Adrenal gland (tissue), 5 donors: ENCODE results near the gene TMLHE.

Source experiments
- POLR2A ChIP-seq, 2 donors: fragments of 450-650 bp; IDR thresholded peaks; one replicate each; pipeline ENCODE4 v1.6.1; 2017; ENCODE audit warnings: antibody characterized with exemption in 2 of 2, mild to moderate bottlenecking in 2 of 2, moderate library complexity in 1 of 2
- TF ChIP-seq, protein P1 (sequence below), 6 experiments: fragments of 450-650 bp in 4 of 6; fragments of 200-600 bp in 2 of 6; sonication (generic) in 1 of 6; IDR thresholded peaks; 1 replicate in 5 of 6; 2 replicates in 1 of 6; pipeline versions ENCODE4 v1.5.1 to v1.8.0; 2016 to 2021; ENCODE audit warnings: antibody characterized with exemption in 6 of 6, mild to moderate bottlenecking in 2 of 6, moderate library complexity in 1 of 6
- donor health status: DM: no; HTN: no; CAD: no.

DNA sequence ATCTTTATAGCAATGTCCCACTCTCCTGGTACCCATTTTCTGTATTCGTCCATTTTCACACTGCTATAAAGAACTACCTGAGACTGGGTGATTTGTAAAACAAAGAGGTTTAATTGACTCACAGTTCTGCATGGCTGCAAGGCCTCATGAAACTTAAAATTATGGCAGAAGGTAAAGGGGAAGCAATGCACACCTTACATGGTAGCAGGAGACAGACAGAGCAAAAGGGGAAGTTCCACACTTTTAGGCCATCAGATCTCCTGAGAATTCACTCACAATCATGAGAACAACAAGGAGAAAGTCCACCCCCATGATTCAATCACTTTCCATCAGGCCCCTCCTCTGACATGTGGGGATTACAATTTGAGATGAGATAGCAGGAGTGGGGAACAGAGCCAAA is 49.7 kb downstream of the TMLHE start:
- TF ChIP-seq, protein P1, sequence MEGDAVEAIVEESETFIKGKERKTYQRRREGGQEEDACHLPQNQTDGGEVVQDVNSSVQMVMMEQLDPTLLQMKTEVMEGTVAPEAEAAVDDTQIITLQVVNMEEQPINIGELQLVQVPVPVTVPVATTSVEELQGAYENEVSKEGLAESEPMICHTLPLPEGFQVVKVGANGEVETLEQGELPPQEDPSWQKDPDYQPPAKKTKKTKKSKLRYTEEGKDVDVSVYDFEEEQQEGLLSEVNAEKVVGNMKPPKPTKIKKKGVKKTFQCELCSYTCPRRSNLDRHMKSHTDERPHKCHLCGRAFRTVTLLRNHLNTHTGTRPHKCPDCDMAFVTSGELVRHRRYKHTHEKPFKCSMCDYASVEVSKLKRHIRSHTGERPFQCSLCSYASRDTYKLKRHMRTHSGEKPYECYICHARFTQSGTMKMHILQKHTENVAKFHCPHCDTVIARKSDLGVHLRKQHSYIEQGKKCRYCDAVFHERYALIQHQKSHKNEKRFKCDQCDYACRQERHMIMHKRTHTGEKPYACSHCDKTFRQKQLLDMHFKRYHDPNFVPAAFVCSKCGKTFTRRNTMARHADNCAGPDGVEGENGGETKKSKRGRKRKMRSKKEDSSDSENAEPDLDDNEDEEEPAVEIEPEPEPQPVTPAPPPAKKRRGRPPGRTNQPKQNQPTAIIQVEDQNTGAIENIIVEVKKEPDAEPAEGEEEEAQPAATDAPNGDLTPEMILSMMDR (IDR thresholded peaks at IDR 0.05) = no peak
- no peak for TF ChIP-seq POLR2A (IDR thresholded peaks at IDR 0.05)
